ENCODE measurements around the gene RYR1.

RYR1 gene

GRCh38 chr19:38389957-38390924 lies 43.2 kb upstream of the RYR1 start:
- DNase-seq (ENCODE audit: low read depth in 1 of 2, low spot score in 1 of 2), result no peak
- in situ Hi-C loops (cut with HindIII; ENCODE audit: low pct_unique_long_range_greater_than_20kb, low sequenced_read_pairs), result no loop called here
- TF ChIP-seq JUND (IDR thresholded peaks at IDR 0.05; ENCODE audit: low read depth), result no peak

- no peak for DNase-seq (ENCODE audit: low read depth in 1 of 2, low spot score in 1 of 2)
- no peak for TF ChIP-seq JUND (IDR thresholded peaks at IDR 0.05; ENCODE audit: low read depth)
- in situ Hi-C loops (cut with HindIII; ENCODE audit: low pct_unique_long_range_greater_than_20kb, low sequenced_read_pairs), result no loop called here
These were observed 41.5 kb upstream of the RYR1 start for GRCh38 chr19:38391911-38392464.

GRCh38 chr19:38392707-38393308 lies 40.7 kb upstream of the RYR1 start:
- TF ChIP-seq JUND (IDR thresholded peaks at IDR 0.05; ENCODE audit: low read depth), result no peak
- in situ Hi-C loops (cut with HindIII; ENCODE audit: low pct_unique_long_range_greater_than_20kb, low sequenced_read_pairs), result no loop called here
- DNase-seq (ENCODE audit: low read depth in 1 of 2, low spot score in 1 of 2), result no peak

GRCh38 chr19:38394488-38394887 lies 39.0 kb upstream of the RYR1 start:
- DNase-seq (ENCODE audit: low read depth in 1 of 2, low spot score in 1 of 2), result no peak
- in situ Hi-C loops (cut with HindIII; ENCODE audit: low pct_unique_long_range_greater_than_20kb, low sequenced_read_pairs), result no loop called here
- no peak for TF ChIP-seq JUND (IDR thresholded peaks at IDR 0.05; ENCODE audit: low read depth)

- in situ Hi-C loops (cut with HindIII; ENCODE audit: low pct_unique_long_range_greater_than_20kb, low sequenced_read_pairs), result no loop called here
- no peak for DNase-seq (ENCODE audit: low read depth in 1 of 2, low spot score in 1 of 2)
- no peak for TF ChIP-seq JUND (IDR thresholded peaks at IDR 0.05; ENCODE audit: low read depth)
These were observed 37.9 kb upstream of the RYR1 start for GRCh38 chr19:38395381-38396114.

- in situ Hi-C loops (cut with HindIII; ENCODE audit: low pct_unique_long_range_greater_than_20kb, low sequenced_read_pairs), result no loop called here
- no peak for TF ChIP-seq JUND (IDR thresholded peaks at IDR 0.05; ENCODE audit: low read depth)
- DNase-seq (ENCODE audit: low read depth in 1 of 2, low spot score in 1 of 2), result no peak
These were observed 34.4 kb upstream of the RYR1 start for GRCh38 chr19:38399081-38399480.

GRCh38 chr19:38399537-38399936 lies 34.0 kb upstream of the RYR1 start:
- in situ Hi-C loops (cut with HindIII; ENCODE audit: low pct_unique_long_range_greater_than_20kb, low sequenced_read_pairs), result no loop called here
- DNase-seq (ENCODE audit: low read depth in 1 of 2, low spot score in 1 of 2), result no peak
- no peak for TF ChIP-seq JUND (IDR thresholded peaks at IDR 0.05; ENCODE audit: low read depth)

GRCh38 chr19:38400361-38400760 lies 33.1 kb upstream of the RYR1 start:
- no peak for DNase-seq (ENCODE audit: low read depth in 1 of 2, low spot score in 1 of 2)
- no peak for TF ChIP-seq JUND (IDR thresholded peaks at IDR 0.05; ENCODE audit: low read depth)
- in situ Hi-C loops (cut with HindIII; ENCODE audit: low pct_unique_long_range_greater_than_20kb, low sequenced_read_pairs), result no loop called here

- peak in 1 of 2 experiments; percentile 64 for DNase-seq (ENCODE audit: low read depth in 1 of 2, low spot score in 1 of 2)
- TF ChIP-seq JUND (IDR thresholded peaks at IDR 0.05; ENCODE audit: low read depth), result no peak
- in situ Hi-C loops (cut with HindIII; ENCODE audit: low pct_unique_long_range_greater_than_20kb, low sequenced_read_pairs), result no loop called here
These were observed 32.3 kb upstream of the RYR1 start for GRCh38 chr19:38401148-38401547.

- TF ChIP-seq JUND (IDR thresholded peaks at IDR 0.05; ENCODE audit: low read depth), result no peak
- in situ Hi-C loops (cut with HindIII; ENCODE audit: low pct_unique_long_range_greater_than_20kb, low sequenced_read_pairs), result no loop called here
- DNase-seq (ENCODE audit: low read depth in 1 of 2, low spot score in 1 of 2), result no peak
These were observed 30.9 kb upstream of the RYR1 start for GRCh38 chr19:38402623-38402966.

- in situ Hi-C loops (cut with HindIII; ENCODE audit: low pct_unique_long_range_greater_than_20kb, low sequenced_read_pairs), result no loop called here
- no peak for TF ChIP-seq JUND (IDR thresholded peaks at IDR 0.05; ENCODE audit: low read depth)
- peak; percentile 97 to 99 for DNase-seq (ENCODE audit: low read depth in 1 of 2, low spot score in 1 of 2)
These were observed 30.4 kb upstream of the RYR1 start, which contains the start of gene FAM98C for GRCh38 chr19:38402967-38403674. TSS of gene FAM98C (plus strand) at chr19:38403093. CDS start at chr19:38403154, 61 bp downstream.

GRCh38 chr19:38404858-38405257 lies 28.6 kb upstream of the RYR1 start:
- no peak for TF ChIP-seq JUND (IDR thresholded peaks at IDR 0.05; ENCODE audit: low read depth)

More at GRCh38 chr19:38404858-38405257, 28.6 kb upstream of the RYR1 start:
- no peak for DNase-seq (ENCODE audit: low read depth in 1 of 2, low spot score in 1 of 2)
- in situ Hi-C loops (cut with HindIII; ENCODE audit: low pct_unique_long_range_greater_than_20kb, low sequenced_read_pairs), result no loop called here
